H9 (cell line): Measurements from ENCODE around the gene C20orf202. TPM values are rescaled to one million over a fixed set of nuclear protein-coding genes. Genes with fewer than 3 reads are reported as not detected.
A peak's percentile ranks its signal among the peaks of the same experiment; 100 is the strongest.

Experiments
- DNase-seq: peaks from one replicate; pipeline ENCODE4 v3.0.0-alpha.2; 2017
- H2AFZ ChIP-seq: one replicate; pipeline ENCODE4 v1.6.1; 2013; ENCODE audit warnings: mild to moderate bottlenecking, low read length, control low read depth, moderate library complexity
- H2AK5ac ChIP-seq: 2 replicates; pipeline ENCODE4 v1.6.1; 2013; ENCODE audit warnings: low read length, control low read depth, mixed read lengths; ENCODE audit not compliant: insufficient read length
- H2BK120ac ChIP-seq: one replicate; pipeline ENCODE4 v1.6.1; 2013; ENCODE audit warnings: low read depth, mild to moderate bottlenecking, low read length, control low read depth, inconsistent platforms; ENCODE audit not compliant: poor library complexity, severe bottlenecking
- H2BK12ac ChIP-seq: 2 replicates; pipeline ENCODE4 v1.6.1; 2013; ENCODE audit warnings: low read length, control low read depth, mixed read lengths, low read depth; ENCODE audit not compliant: insufficient read length
- H2BK15ac ChIP-seq: 2 replicates; pipeline ENCODE4 v1.6.1; 2013; ENCODE audit warnings: low read depth, low read length, control low read depth
- H2BK20ac ChIP-seq: one replicate; pipeline ENCODE4 v1.6.1; 2013; ENCODE audit warnings: low read depth, mild to moderate bottlenecking, low read length, control low read depth, inconsistent platforms; ENCODE audit not compliant: poor library complexity, severe bottlenecking
- H2BK5ac ChIP-seq: 2 replicates; pipeline ENCODE4 v1.6.1; 2013; ENCODE audit warnings: low read length, control low read depth, mixed read lengths; ENCODE audit not compliant: insufficient read length
- H3K14ac ChIP-seq: 2 replicates; pipeline ENCODE4 v1.6.1; 2013; ENCODE audit warnings: low read length, control low read depth; ENCODE audit not compliant: insufficient read depth
- H3K18ac ChIP-seq: 2 replicates; pipeline ENCODE4 v1.6.1; 2013; ENCODE audit warnings: low read depth, mild to moderate bottlenecking, mixed read lengths, low read length, control low read depth; ENCODE audit not compliant: insufficient read length
- H3K23ac ChIP-seq: 2 replicates; pipeline ENCODE4 v1.6.1; 2013; ENCODE audit warnings: low read length, control low read depth, mixed read lengths, low read depth; ENCODE audit not compliant: insufficient read length
- H3K23me2 ChIP-seq: 2 replicates; pipeline ENCODE4 v1.6.1; 2013; ENCODE audit warnings: low read depth, mild to moderate bottlenecking, mixed read lengths, low read length, control low read depth; ENCODE audit not compliant: insufficient read length, poor library complexity, severe bottlenecking
- H3K27ac ChIP-seq: 2 replicates; pipeline ENCODE4 v1.5.1; 2013; ENCODE audit warnings: low read length, control low read depth, mixed read lengths, low read depth; ENCODE audit not compliant: insufficient read length
- H3K27me3 ChIP-seq: 2 replicates; pipeline ENCODE4 v1.6.1; 2013; ENCODE audit warnings: low read length, control low read depth, inconsistent platforms; ENCODE audit not compliant: insufficient read depth
- H3K4ac ChIP-seq: 2 replicates; pipeline ENCODE4 v1.6.1; 2013; ENCODE audit warnings: low read depth, mild to moderate bottlenecking, control low read depth, inconsistent platforms, low read length, moderate library complexity
- H3K4me1 ChIP-seq: 2 replicates; pipeline ENCODE4 v1.6.1; 2013; ENCODE audit warnings: low read length, control low read depth, inconsistent platforms; ENCODE audit not compliant: insufficient read depth
- H3K4me2 ChIP-seq: 2 replicates; pipeline ENCODE4 v1.6.1; 2013; ENCODE audit warnings: low read length, control low read depth, mixed read lengths; ENCODE audit not compliant: insufficient read length, insufficient read depth
- H3K56ac ChIP-seq: 2 replicates; pipeline ENCODE4 v1.6.1; 2013; ENCODE audit warnings: low read depth, mild to moderate bottlenecking, mixed read lengths, low read length, control low read depth; ENCODE audit not compliant: insufficient read length
- H3K79me1 ChIP-seq: 2 replicates; pipeline ENCODE4 v1.6.1; 2013; ENCODE audit warnings: low read depth, mild to moderate bottlenecking, moderate library complexity, low read length, control low read depth, inconsistent platforms; ENCODE audit not compliant: insufficient read depth, poor library complexity, severe bottlenecking
- H3K79me2 ChIP-seq: 2 replicates; pipeline ENCODE4 v1.6.1; 2013; ENCODE audit warnings: low read length, control low read depth, inconsistent platforms; ENCODE audit not compliant: insufficient read depth
- H3K9ac ChIP-seq: 2 replicates; pipeline ENCODE4 v1.6.1; 2013; ENCODE audit warnings: low read length, control low read depth, mixed read lengths; ENCODE audit not compliant: insufficient read length; ENCODE audit errors: extremely low read depth
- H3K9me3 ChIP-seq: one replicate; pipeline ENCODE4 v1.6.1; 2013; ENCODE audit warnings: low read depth, low read length, inconsistent platforms; ENCODE audit not compliant: control insufficient read depth
- H3T11ph ChIP-seq: one replicate; pipeline ENCODE4 v1.6.1; 2013; ENCODE audit warnings: mild to moderate bottlenecking, low read length, control low read depth, inconsistent platforms
- H4K20me1 ChIP-seq: one replicate; pipeline ENCODE4 v1.6.1; 2013; ENCODE audit not compliant: control insufficient read depth, insufficient read length, insufficient read depth
- H4K5ac ChIP-seq: 2 replicates; pipeline ENCODE4 v1.6.1; 2013; ENCODE audit warnings: low read depth, mild to moderate bottlenecking, mixed read lengths, low read length, control low read depth; ENCODE audit not compliant: insufficient read length
- H4K8ac ChIP-seq: replicated peaks from 2 replicates; pipeline ENCODE4 v1.6.1; 2013; ENCODE audit warnings: low read length, control low read depth, mixed read lengths, low read depth; ENCODE audit not compliant: insufficient read length
- H4K91ac ChIP-seq: 2 replicates; pipeline ENCODE4 v1.6.1; 2013; ENCODE audit warnings: low read depth, mild to moderate bottlenecking, moderate library complexity, mixed read lengths, low read length, control low read depth; ENCODE audit not compliant: insufficient read length
- H3K27ac Mint-ChIP-seq, 3 experiments: 2 replicates in 2 of 3; 3 replicates in 1 of 3; pipeline ENCODE4 v1.8.0; 2020 to 2021; ENCODE audit warnings: mixed read lengths in 3 of 3, mild to moderate bottlenecking in 1 of 3, moderate library complexity in 1 of 3
- H3K27me3 Mint-ChIP-seq: 2 replicates; pipeline ENCODE4 v1.8.0; 2021; ENCODE audit warnings: low read depth, mild to moderate bottlenecking, moderate library complexity, mixed read lengths
- H3K36me3 Mint-ChIP-seq, 3 experiments: 2 replicates in 2 of 3; 3 replicates in 1 of 3; pipeline ENCODE4 v1.8.0; 2020 to 2021; ENCODE audit warnings: low read depth in 3 of 3, mixed read lengths in 3 of 3; ENCODE audit not compliant: insufficient read depth in 1 of 3
- H3K4me1 Mint-ChIP-seq, 2 experiments: 2 replicates each; pipeline ENCODE4 v1.8.0; 2020; ENCODE audit warnings: mixed read lengths in 2 of 2
- H3K4me3 Mint-ChIP-seq, 2 experiments: 2 replicates in 1 of 2; 3 replicates in 1 of 2; pipeline ENCODE4 v1.8.0; 2020 to 2021; ENCODE audit warnings: mild to moderate bottlenecking in 2 of 2, mixed read lengths in 2 of 2, moderate library complexity in 1 of 2
- H3K9me3 Mint-ChIP-seq, 2 experiments: 2 replicates in 1 of 2; 3 replicates in 1 of 2; pipeline ENCODE4 v1.8.0; 2020; ENCODE audit warnings: mild to moderate bottlenecking in 2 of 2, mixed read lengths in 2 of 2, moderate library complexity in 1 of 2
- CTCF ChIP-seq: fragments of 200-600 bp; sonication (generic); conservative IDR thresholded peaks from 3 replicates; pipeline ENCODE4 v1.8.0; 2021; ENCODE audit warnings: antibody characterized with exemption, mild to moderate bottlenecking
- WGBS: extraction: QIAGEN DNeasy Blood & Tissue Kit; methylation state at CpG from one replicate; pipeline ENCODE4 v1.1.7; 2013; ENCODE audit warnings: missing lambda C conversion rate, low lambda C conversion rate, mixed read lengths; ENCODE audit not compliant: insufficient read length; ENCODE audit errors: extremely low coverage; 5-methylcytosine and 5-hydroxymethylcytosine counted together
- total RNA-seq: library from RNA; stranded (reverse); gene quantifications from 2 replicates; pipeline ENCODE4 v1.2.1, GENCODE V29; 2021

C20orf202 gene
- total RNA-seq, 1 experiment from 2014 or later = 0.13 TPM

- Mint-ChIP-seq H3K9me3 (no peaks in the 10 kb centered on the region; a peak in 1 of 5 replicates), H3K4me3 (no peak overlapping the region; a peak in 1 of 5 replicates), H3K36me3 (peaks cover 39 to 68% (median 51%) of the 10 kb centered on the region in 3 experiments; a peak in 6 of 7 replicates), H3K27ac (peak overlapping the region in 1 of 3 experiments; percentile 52; a peak in 1 of 7 replicates), H3K27me3 (no peaks in the 10 kb centered on the region), H3K4me1 (no peaks in the 10 kb centered on the region)
- H3K23ac ChIP-seq = no peak overlapping the region
- H3K56ac ChIP-seq = no peak overlapping the region
- H2BK12ac ChIP-seq = no peak overlapping the region
- H3K23me2 ChIP-seq = no peaks in the 10 kb centered on the region
- H3K79me2 ChIP-seq = no peaks in the 10 kb centered on the region
- DNase-seq = no peak
- H3K4ac ChIP-seq = no peak overlapping the region
- no peak overlapping the region for H3K9ac ChIP-seq
- H4K5ac ChIP-seq = no peak overlapping the region
- no peak overlapping the region for H3K4me2 ChIP-seq
- H4K20me1 ChIP-seq = no peaks in the 10 kb centered on the region
- H4K91ac ChIP-seq = no peak overlapping the region
- no peak overlapping the region for H2BK20ac ChIP-seq
- H2BK120ac ChIP-seq = no peak overlapping the region
- no peak overlapping the region for H2BK5ac ChIP-seq
- no peak overlapping the region for H2AK5ac ChIP-seq
- H3K9me3 ChIP-seq = no peaks in the 10 kb centered on the region
- no peaks in the 10 kb centered on the region for H3K4me1 ChIP-seq
- H2BK15ac ChIP-seq = no peak overlapping the region
- H3T11ph ChIP-seq = no peak overlapping the region
- H3K79me1 ChIP-seq = no peaks in the 10 kb centered on the region
- no peaks in the 10 kb centered on the region; the same call in 1 of the 2 replicates for H3K27me3 ChIP-seq
- no peak overlapping the region for H3K18ac ChIP-seq
- H3K27ac ChIP-seq = no peak overlapping the region
- H3K14ac ChIP-seq = no peak overlapping the region
- no peak for TF ChIP-seq CTCF
- WGBS = no CpG with 5 or more reads among the region's 5 CpGs
- no peak overlapping the region for H2AFZ ChIP-seq
- no peak overlapping the region for H4K8ac ChIP-seq
Measured at GRCh38 chr20:1169224-1169623, 34.0 kb upstream of the C20orf202 start.
